Panc1 (cell line): ENCODE results near the gene STAT3. TPM values are rescaled to one million over a fixed set of nuclear protein-coding genes. Genes with fewer than 3 reads are reported as not detected.

Experiments
- ATAC-seq: fragments of 200-7000 bp; cut with Tn5 transposase; 2 replicates; pipeline ENCODE4 v1.9.1; 2020; ENCODE audit warnings: mild to moderate bottlenecking, moderate library complexity
- BruUV-seq: library from RNA; stranded (reverse); fragments of 400-500 nt; replicated peaks from 2 replicates; lab custom pipeline; 2021; lab: Mats Ljungman, UMichigan
- CTCF ChIA-PET: fragments of 300-600 bp; sonication (Branson Sonifier 250); formaldehyde crosslinking; loops from one replicate; lab custom pipeline; 2022; ENCODE audit warnings: antibody characterized with exemption; lab: Charles Lee
- POLR2A ChIA-PET: fragments of 300-600 bp; sonication (Branson Sonifier 250); formaldehyde crosslinking; loops from one replicate; lab custom pipeline; 2022; ENCODE audit warnings: antibody characterized with exemption; lab: Charles Lee
- DNase-seq: peaks from one replicate; pipeline ENCODE4 v3.0.0-alpha.2; 2010; ENCODE audit warnings: low read depth, low spot score
- H3K27ac ChIP-seq: 2 replicates; pipeline ENCODE4 v1.5.1; 2011; ENCODE audit warnings: mild to moderate bottlenecking, low read length, inconsistent platforms
- H3K27me3 ChIP-seq: fragments of 200-500 bp; sonication (Bioruptor generic); 2 replicates; pipeline ENCODE4 v1.6.0; 2014; ENCODE audit warnings: low read length, inconsistent platforms; ENCODE audit not compliant: control insufficient read depth, insufficient read depth
- H3K36me3 ChIP-seq: fragments of 200-500 bp; sonication (Bioruptor generic); 2 replicates; pipeline ENCODE4 v1.5.1; 2014; ENCODE audit warnings: inconsistent platforms, mild to moderate bottlenecking, low read length, moderate library complexity; ENCODE audit not compliant: control insufficient read depth, insufficient read depth
- H3K4me1 ChIP-seq: 2 replicates; pipeline ENCODE4 v1.5.1; 2011; ENCODE audit warnings: inconsistent platforms, mild to moderate bottlenecking, low read length, moderate library complexity; ENCODE audit not compliant: control insufficient read depth, insufficient read depth
- H3K4me3 ChIP-seq, 2 experiments: 2 replicates each; pipeline ENCODE4 v1.5.1; 2011 to 2012; ENCODE audit warnings: low read depth in 2 of 2, low read length in 2 of 2, mild to moderate bottlenecking in 2 of 2, inconsistent platforms in 1 of 2, moderate library complexity in 1 of 2
- H3K9me3 ChIP-seq: fragments of 200-500 bp; sonication (Bioruptor generic); 2 replicates; pipeline ENCODE4 v1.5.1; 2014; ENCODE audit warnings: low read depth, mild to moderate bottlenecking, inconsistent platforms, low read length, moderate library complexity; ENCODE audit not compliant: control insufficient read depth, insufficient read depth
- CTCF ChIP-seq: fragments of 450-650 bp; IDR thresholded peaks from 2 replicates; pipeline ENCODE4 v1.5.1; 2017; ENCODE audit warnings: mild to moderate bottlenecking
- POLR2AphosphoS5 ChIP-seq: IDR thresholded peaks from 2 replicates; pipeline ENCODE4 v1.6.1; 2012; ENCODE audit warnings: mild to moderate bottlenecking, low read depth, low read length, moderate library complexity
- REST ChIP-seq, 2 experiments: IDR thresholded peaks; 2 replicates each; pipeline ENCODE4 v1.6.1; 2011 to 2012; ENCODE audit warnings: low read depth in 2 of 2, control low read depth in 1 of 2, low read length in 1 of 2, mild to moderate bottlenecking in 1 of 2, moderate library complexity in 1 of 2; ENCODE audit not compliant: insufficient read depth in 1 of 2
- SIN3A ChIP-seq: IDR thresholded peaks from 2 replicates; pipeline ENCODE4 v1.6.1; 2012; ENCODE audit warnings: low read depth, mild to moderate bottlenecking, low read length, moderate library complexity, borderline replicate concordance; ENCODE audit not compliant: insufficient read depth
- TCF7L2 ChIP-seq: IDR thresholded peaks from 2 replicates; pipeline ENCODE4 v1.6.1; 2011; ENCODE audit warnings: mild to moderate bottlenecking, low read depth, low read length, inconsistent platforms
- in situ Hi-C: cut with HindIII; loops from 2 replicates; pipeline ENCODE4 v1.10.0; 2016; ENCODE audit warnings: low sequenced_read_pairs, low pct_unique_long_range_greater_than_20kb
- intact Hi-C: fragments of 100-400 bp; cut with micrococcal nuclease; formaldehyde crosslinking; loops from one replicate; pipeline ENCODE4 v1.10.0; 2022; ENCODE audit not compliant: unreplicated experiment
- total RNA-seq: library from RNA; stranded (reverse); gene quantifications from one replicate; pipeline ENCODE4 v1.2.1, GENCODE V29; 2021; ENCODE audit not compliant: unreplicated experiment

STAT3 gene
- total RNA-seq, 1 experiment from 2014 or later: 287 TPM

- ATAC-seq (no peak), DNase-seq (no peak)
- in situ Hi-C loops (no loop called here), intact Hi-C loops (no loop called here)
- POLR2A ChIA-PET: no interaction called here
- CTCF ChIA-PET: no interaction called here
- peaks cover 10% of the 10 kb centered on the region for H3K4me1 ChIP-seq
- peaks cover 8% of the 10 kb centered on the region; the same call in 1 of the 2 replicates for H3K36me3 ChIP-seq
- no peak overlapping the region for H3K4me3 ChIP-seq
- H3K27me3 ChIP-seq: no peaks in the 10 kb centered on the region
- TF ChIP-seq TCF7L2 (no peak), POLR2AphosphoS5 (no peak), CTCF (no peak), SIN3A (no peak), REST (IDR thresholded peaks at IDR 0.05; ENCODE audit: insufficient read depth in 1 of 2, low read depth in 2 of 2, low read length in 1 of 2) (no peak)
- H3K9me3 ChIP-seq: no peaks in the 10 kb centered on the region
- no TSS peak for BruUV-seq
- H3K27ac ChIP-seq: peak overlapping the region; percentile 8
These were observed 42.7 kb downstream of the STAT3 start for GRCh38 chr17:42345396-42346073.

- Histone ChIP-seq H3K4me1 (peaks cover 4% of the 10 kb centered on the region), H3K9me3 (no peaks in the 10 kb centered on the region), H3K27ac (peak overlapping the region; percentile 50; the same call in 1 of the 2 replicates), H3K4me3 (no peak overlapping the region), H3K27me3 (no peaks in the 10 kb centered on the region), H3K36me3 (peaks cover 8% of the 10 kb centered on the region; the same call in 1 of the 2 replicates)
- intact Hi-C loops: no loop called here
- ATAC-seq (no peak), DNase-seq (no peak)
- in situ Hi-C loops: no loop called here
- TF ChIP-seq CTCF: no peak
- CTCF ChIA-PET: no interaction called here
- POLR2A ChIA-PET: interaction anchor here (0.6 to 0.7 kb wide), 2 partner anchors 70 to 1802 kb away, joined by 6 to 12 read pairs; no protein-coding TSS in a partner anchor
- TSS peak; percentile 29 for BruUV-seq
These were observed 45.8 kb downstream of the STAT3 start for GRCh38 chr17:42342242-42343008.
